Breast epithelium (tissue), 4 donors: ENCODE measurements around the gene MAD1L1. TPM values are rescaled to one million over a fixed set of nuclear protein-coding genes. Genes with fewer than 3 reads are reported as not detected.

Experiments
- DNase-seq, 2 donors: peaks; one replicate each; pipeline ENCODE4 v3.0.0-alpha.2; 2019; ENCODE audit warnings: low spot score in 2 of 2
- H3K27ac ChIP-seq, 2 donors: fragments of 200-600 bp; sonication (generic) in 1 of 2; one replicate each; pipeline ENCODE4 v1.5.1; 2016 to 2019; ENCODE audit warnings: mild to moderate bottlenecking in 1 of 2
- H3K27me3 ChIP-seq, 2 donors: fragments of 200-600 bp; sonication (generic) in 1 of 2; one replicate each; pipeline versions ENCODE4 v1.5.1 to v1.6.0; 2017 to 2019; ENCODE audit warnings: control low read depth in 1 of 2, mild to moderate bottlenecking in 1 of 2
- H3K36me3 ChIP-seq: fragments of 200-600 bp; one replicate; pipeline ENCODE4 v1.5.1; 2019
- H3K4me1 ChIP-seq, 2 donors: fragments of 200-600 bp; sonication (generic); one replicate each; pipeline ENCODE4 v1.5.1; 2016 to 2019; ENCODE audit warnings: control low read depth in 1 of 2
- H3K4me3 ChIP-seq, 3 donors: fragments of 200-600 bp; sonication (generic); 1 replicate in 2 of 3; 2 replicates in 1 of 3; pipeline ENCODE4 v1.5.1; 2016 to 2019; ENCODE audit warnings: mild to moderate bottlenecking in 3 of 3, moderate library complexity in 2 of 3
- H3K9me3 ChIP-seq, 2 donors: fragments of 200-600 bp; sonication (generic) in 1 of 2; one replicate each; pipeline ENCODE4 v1.5.1; 2016 to 2019; ENCODE audit warnings: control low read depth in 1 of 2
- CTCF ChIP-seq, 3 donors: fragments of 450-650 bp; IDR thresholded peaks; one replicate each; pipeline ENCODE4 v1.5.1; 2016 to 2017; ENCODE audit warnings: antibody characterized with exemption in 3 of 3, mild to moderate bottlenecking in 3 of 3, moderate library complexity in 3 of 3
- POLR2A ChIP-seq: fragments of 450-650 bp; IDR thresholded peaks from one replicate; pipeline ENCODE4 v1.6.1; 2016; ENCODE audit warnings: antibody characterized with exemption, mild to moderate bottlenecking, moderate library complexity
- POLR2AphosphoS5 ChIP-seq, 3 donors: sonication (generic); formaldehyde crosslinking; IDR thresholded peaks; one replicate each; pipeline ENCODE4 v1.6.1; 2017; ENCODE audit warnings: antibody characterized with exemption in 3 of 3
- intact Hi-C: fragments of 100-400 bp; cut with DNase I; formaldehyde crosslinking; loops from one replicate; pipeline ENCODE4 v1.15.1; 2023; ENCODE audit warnings: low total_unique reads
- total RNA-seq, 3 donors: library from RNA; depleted of rRNA; stranded (reverse); fragments of >200 nt; gene quantifications; one replicate each; pipeline ENCODE4 v1.1.0, GENCODE V29; 2016

Gene MAD1L1
- total RNA-seq, 3 donors from 2014 or later = 27.7 to 33.9 (median 28.8) TPM

- H3K27ac ChIP-seq = no peak overlapping the region
- H3K9me3 ChIP-seq = no peaks in the 10 kb centered on the region
- DNase-seq = no peak
- intact Hi-C loops = no loop called here
- no peaks in the 10 kb centered on the region for H3K27me3 ChIP-seq
- H3K4me3 ChIP-seq = no peak overlapping the region
- H3K36me3 ChIP-seq = no peaks in the 10 kb centered on the region
- peaks cover 6 to 11% of the 10 kb centered on the region in 2 donors for H3K4me1 ChIP-seq
- no peak for TF ChIP-seq POLR2A
- TF ChIP-seq CTCF (IDR thresholded peaks at IDR 0.05) = no peak
- TF ChIP-seq POLR2AphosphoS5 (IDR thresholded peaks at IDR 0.05) = no peak
Measured at GRCh38 chr7:2227699-2228098, 5.0 kb downstream of the MAD1L1 start.

- Histone ChIP-seq H3K9me3 (no peaks in the 10 kb centered on the region), H3K27me3 (no peaks in the 10 kb centered on the region), H3K4me3 (no peak overlapping the region), H3K27ac (peak overlapping the region in 1 of 2 donors; percentile 42), H3K36me3 (no peaks in the 10 kb centered on the region), H3K4me1 (no peaks in the 10 kb centered on the region)
- TF ChIP-seq CTCF (IDR thresholded peaks at IDR 0.05) = no peak
- no peak for TF ChIP-seq POLR2A
- TF ChIP-seq POLR2AphosphoS5 (IDR thresholded peaks at IDR 0.05) = no peak
- intact Hi-C loops = no loop called here
- no peak for DNase-seq
Measured at GRCh38 chr7:2225830-2226229, 6.9 kb downstream of the MAD1L1 start.

- intact Hi-C loops = no loop called here
- Histone ChIP-seq H3K27me3 (no peaks in the 10 kb centered on the region), H3K27ac (peak overlapping the region in 1 of 2 donors; percentile 42), H3K9me3 (no peaks in the 10 kb centered on the region), H3K4me3 (no peak overlapping the region), H3K4me1 (no peaks in the 10 kb centered on the region), H3K36me3 (no peaks in the 10 kb centered on the region)
- TF ChIP-seq POLR2AphosphoS5 (IDR thresholded peaks at IDR 0.05) = no peak
- TF ChIP-seq CTCF (IDR thresholded peaks at IDR 0.05) = no peak
- TF ChIP-seq POLR2A = no peak
- no peak for DNase-seq
Measured at GRCh38 chr7:2225336-2225735, 7.4 kb downstream of the MAD1L1 start.

GRCh38 chr7:2224934-2225333 is 7.8 kb downstream of the MAD1L1 start:
- H3K36me3 ChIP-seq = no peaks in the 10 kb centered on the region
- H3K4me3 ChIP-seq = no peak overlapping the region
- H3K9me3 ChIP-seq = no peaks in the 10 kb centered on the region
- no peaks in the 10 kb centered on the region for H3K4me1 ChIP-seq
- peak in 1 of 2 donors; percentile 38 for DNase-seq
- H3K27ac ChIP-seq = peak overlapping the region; percentile 52 to 58
- H3K27me3 ChIP-seq = no peaks in the 10 kb centered on the region
- TF ChIP-seq CTCF (IDR thresholded peaks at IDR 0.05) (no peak), POLR2A (no peak), POLR2AphosphoS5 (IDR thresholded peaks at IDR 0.05) (no peak)
- intact Hi-C loops = no loop called here

GRCh38 chr7:2224491-2224928 is 8.2 kb downstream of the MAD1L1 start:
- no peak for DNase-seq
- Histone ChIP-seq H3K36me3 (no peaks in the 10 kb centered on the region), H3K27me3 (no peaks in the 10 kb centered on the region), H3K4me1 (no peaks in the 10 kb centered on the region), H3K9me3 (no peaks in the 10 kb centered on the region), H3K27ac (peak overlapping the region; percentile 52 to 58), H3K4me3 (no peak overlapping the region)
- TF ChIP-seq CTCF (IDR thresholded peaks at IDR 0.05) (no peak), POLR2A (no peak), POLR2AphosphoS5 (IDR thresholded peaks at IDR 0.05) (no peak)
- intact Hi-C loops = no loop called here
